ENCODE results near the gene ANO4.
"Not testable (repeated sequence)": the region's sequence is repeated elsewhere in the genome, so short reads cannot be mapped to it uniquely, and the experiment has no call there.

Gene ANO4

GRCh38 chr12:101082706-101083105, 288.1 kb downstream of the ANO4 start:
- TF ChIP-seq CTCF (conservative IDR thresholded peaks at IDR 0.05) (no peak), ZFX (IDR thresholded peaks at IDR 0.05) (no peak)
- no peak overlapping the region for H3K27ac ChIP-seq

GRCh38 chr12:101086490-101087135, 292.0 kb downstream of the ANO4 start:
- no peak for TF ChIP-seq CTCF (conservative IDR thresholded peaks at IDR 0.05)
- no peak for TF ChIP-seq ZFX (IDR thresholded peaks at IDR 0.05)
- H3K27ac ChIP-seq: no peak overlapping the region

GRCh38 chr12:101087920-101088319, 293.3 kb downstream of the ANO4 start:
- TF ChIP-seq ZFX (IDR thresholded peaks at IDR 0.05): no peak
- no peak for TF ChIP-seq CTCF (conservative IDR thresholded peaks at IDR 0.05)
- no peak overlapping the region for H3K27ac ChIP-seq

- H3K27ac ChIP-seq: no peak overlapping the region
- TF ChIP-seq CTCF (conservative IDR thresholded peaks at IDR 0.05): no peak
- TF ChIP-seq ZFX (IDR thresholded peaks at IDR 0.05): no peak
These were observed 294.7 kb downstream of the ANO4 start for GRCh38 chr12:101089271-101089670.

- not testable (repeated sequence) for H3K27ac ChIP-seq
These were observed 295.6 kb downstream of the ANO4 start for GRCh38 chr12:101090222-101090621.

- no peak overlapping the region; the same call in 1 of the 2 replicates for H3K27ac ChIP-seq
- TF ChIP-seq ZFX (IDR thresholded peaks at IDR 0.05) (no peak), CTCF (conservative IDR thresholded peaks at IDR 0.05) (no peak)
These were observed 303.4 kb downstream of the ANO4 start for GRCh38 chr12:101097829-101098580.

- no peak for TF ChIP-seq ZFX (IDR thresholded peaks at IDR 0.05)
- TF ChIP-seq CTCF (conservative IDR thresholded peaks at IDR 0.05): no peak
- no peak overlapping the region for H3K27ac ChIP-seq
These were observed 312.6 kb downstream of the ANO4 start for GRCh38 chr12:101107032-101107763.
